Stimulated activated CD8-positive, alpha-beta memory T cell treated with anti-CD3 and anti-CD28 coated beads, Interleukin-4, amount 100 ng/mL, for 48 hours (primary cell): ENCODE measurements around the gene LPCAT1.
"Not testable (repeated sequence)": the region's sequence is repeated elsewhere in the genome, so short reads cannot be mapped to it uniquely, and the experiment has no call there.

Experiments
- DNase-seq: peaks from one replicate; pipeline ENCODE4 v3.0.0-alpha.2; 2020

LPCAT1 gene

GRCh38 chr5:1540831-1541701 is 17.3 kb upstream of the LPCAT1 start:
- no peak for DNase-seq

GRCh38 chr5:1540166-1540565 is 16.4 kb upstream of the LPCAT1 start:
- DNase-seq: no peak

GRCh38 chr5:1539393-1540161 is 15.8 kb upstream of the LPCAT1 start:
- not testable (repeated sequence) for DNase-seq

DNA sequence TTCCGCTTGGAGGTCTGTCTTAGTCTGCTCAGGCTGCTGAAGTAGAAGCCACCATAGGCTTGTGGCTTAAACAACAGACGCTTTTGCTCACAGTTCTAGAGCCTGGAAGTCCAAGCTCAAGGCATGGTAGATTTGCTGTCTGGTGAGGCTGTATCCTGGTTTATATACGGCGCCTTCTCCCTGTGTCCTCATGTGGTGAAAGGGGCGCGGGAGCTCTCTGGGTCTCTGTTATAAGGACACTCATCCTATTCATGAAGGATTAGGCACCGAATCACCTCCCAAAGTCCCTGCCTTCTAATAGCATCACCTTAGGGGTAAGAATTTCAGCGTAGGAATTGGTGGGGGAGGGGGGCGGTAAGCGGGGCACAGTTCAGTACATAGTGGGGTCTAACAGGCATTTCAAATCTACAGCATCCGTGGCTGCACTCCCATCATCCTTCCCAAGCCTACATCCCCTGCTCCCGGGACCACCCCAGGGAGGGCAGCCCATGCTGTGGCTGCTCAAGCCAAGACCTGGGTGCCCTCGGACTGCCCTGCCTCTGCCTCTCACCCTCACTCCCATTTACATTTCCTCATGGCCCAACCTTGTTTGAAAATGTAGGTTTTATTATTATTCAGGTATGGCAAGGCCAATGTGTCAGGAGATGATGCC is 15.1 kb upstream of the LPCAT1 start:
- DNase-seq: no peak

GRCh38 chr5:1538276-1538675 is 14.5 kb upstream of the LPCAT1 start:
- DNase-seq: no peak

- no peak for DNase-seq
Observed at GRCh38 chr5:1537603-1538154, 13.9 kb upstream of the LPCAT1 start.

DNA sequence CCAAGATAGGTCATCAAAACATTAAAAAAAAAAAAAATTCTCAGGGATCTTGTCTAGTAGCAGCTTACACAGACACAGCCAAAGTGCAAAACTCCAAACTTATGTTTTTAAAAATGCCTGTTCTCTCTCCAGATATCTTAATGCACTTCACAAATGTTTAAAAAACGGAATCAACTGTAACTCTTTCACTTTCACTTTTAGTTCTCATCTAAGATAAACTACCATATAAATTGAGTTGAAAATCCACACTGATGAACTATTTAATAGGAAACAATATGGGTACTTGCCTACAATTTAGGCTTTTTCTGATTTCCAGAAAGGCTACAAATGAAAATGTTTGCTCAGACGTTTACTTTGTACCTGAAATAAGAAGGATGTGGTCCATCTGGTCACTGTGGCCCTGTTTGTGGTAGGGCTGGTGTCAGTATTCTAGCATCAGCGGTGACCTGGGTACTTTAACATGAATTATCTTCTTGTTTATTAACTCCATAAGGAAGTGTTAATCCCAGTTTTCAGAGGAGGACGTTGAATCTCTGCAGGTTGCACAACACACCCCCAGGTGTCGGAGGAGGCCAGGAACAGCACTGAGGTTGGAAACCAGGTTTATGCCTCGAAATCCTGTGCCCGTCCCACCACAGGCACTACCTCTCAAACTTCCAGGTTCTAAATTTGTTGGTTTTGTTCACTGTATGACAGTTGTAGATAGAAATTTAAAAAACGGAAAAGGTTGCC is 13.3 kb upstream of the LPCAT1 start:
- no peak for DNase-seq

DNA sequence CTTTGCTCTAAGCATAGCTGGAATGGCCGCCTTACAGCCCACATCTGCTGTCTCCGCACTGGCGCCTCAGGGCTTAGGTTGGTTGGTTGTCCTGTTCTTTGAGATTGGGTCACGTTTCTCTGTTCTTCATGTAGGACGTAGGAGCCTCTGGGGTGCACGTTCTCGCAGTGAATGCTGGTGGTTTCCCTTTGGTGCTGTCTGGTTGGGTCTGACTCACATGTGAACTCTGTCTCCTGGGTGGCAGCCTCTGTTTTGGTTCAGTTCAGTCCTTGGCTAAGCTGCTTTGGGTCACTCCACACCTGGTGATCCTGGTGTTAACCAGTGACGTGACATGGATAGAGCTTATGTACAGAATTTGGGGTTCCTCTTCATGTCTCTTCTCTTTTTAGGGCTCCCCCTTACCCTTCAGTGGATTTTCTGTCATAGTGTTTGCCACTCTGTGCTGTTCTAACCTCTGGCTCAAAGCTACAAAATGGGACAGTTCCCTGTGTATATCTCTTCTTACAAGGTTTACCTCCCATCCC is 12.6 kb upstream of the LPCAT1 start:
- peak; percentile 76 for DNase-seq

GRCh38 chr5:1535646-1536045 is 11.9 kb upstream of the LPCAT1 start:
- no peak for DNase-seq

- DNase-seq: no peak
Observed at GRCh38 chr5:1532384-1532783, 8.6 kb upstream of the LPCAT1 start.

DNA sequence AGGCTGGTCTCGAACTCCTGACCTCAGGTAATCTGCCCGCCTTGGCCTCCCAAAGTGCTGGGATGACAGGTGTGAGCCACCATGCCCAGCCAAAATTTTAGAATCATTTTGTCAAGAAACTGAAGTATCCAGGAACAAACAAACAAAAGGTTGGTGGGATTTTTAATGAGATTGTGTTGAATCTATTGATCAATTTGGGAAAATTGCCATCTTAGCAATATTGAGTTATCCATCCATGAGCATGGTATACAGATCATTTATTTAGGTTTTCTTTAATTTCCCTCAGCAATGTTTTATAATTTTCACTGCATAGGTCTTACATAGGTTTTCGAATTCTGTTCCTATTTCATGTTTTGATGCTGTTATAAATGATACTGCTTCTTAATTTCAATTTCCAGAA is 5.7 kb upstream of the LPCAT1 start:
- no peak for DNase-seq

DNA sequence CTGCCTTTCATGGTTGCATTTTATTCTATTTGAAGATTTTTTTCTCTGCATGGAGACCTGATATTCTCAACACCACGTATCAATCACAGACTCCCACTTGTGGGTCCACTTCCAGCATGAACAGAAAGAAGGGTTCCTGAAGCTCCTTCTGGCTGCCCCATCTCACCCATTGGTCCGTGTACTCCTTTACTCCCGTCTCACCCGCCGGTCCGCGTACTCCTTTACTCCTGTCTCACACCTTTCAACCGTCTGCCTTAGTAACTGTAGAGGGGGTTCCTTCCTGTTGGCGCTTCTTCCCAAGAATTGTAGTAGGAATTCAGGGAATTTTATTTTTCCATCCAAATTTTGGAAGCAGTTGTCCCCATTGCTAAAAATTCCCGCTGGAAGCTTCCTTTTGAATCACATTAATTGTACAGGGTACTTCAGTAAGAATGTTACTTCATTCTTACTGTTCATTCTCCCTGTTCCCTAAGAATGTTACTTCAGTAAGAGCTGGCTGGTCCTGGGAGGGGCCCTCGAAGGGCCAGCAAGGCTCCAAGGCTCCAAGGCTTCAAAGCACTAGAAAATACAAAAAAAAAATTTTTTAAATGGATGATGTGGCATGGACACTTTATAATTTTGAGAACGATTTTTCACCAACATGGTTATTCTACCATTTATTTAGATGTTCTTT is 3.9 kb upstream of the LPCAT1 start:
- DNase-seq: peak; percentile 20

GRCh38 chr5:1526681-1527131 is 2.9 kb upstream of the LPCAT1 start:
- DNase-seq: peak; percentile 22

- peak; percentile 17 for DNase-seq
Observed at GRCh38 chr5:1526190-1526631, 2.5 kb upstream of the LPCAT1 start.

DNA sequence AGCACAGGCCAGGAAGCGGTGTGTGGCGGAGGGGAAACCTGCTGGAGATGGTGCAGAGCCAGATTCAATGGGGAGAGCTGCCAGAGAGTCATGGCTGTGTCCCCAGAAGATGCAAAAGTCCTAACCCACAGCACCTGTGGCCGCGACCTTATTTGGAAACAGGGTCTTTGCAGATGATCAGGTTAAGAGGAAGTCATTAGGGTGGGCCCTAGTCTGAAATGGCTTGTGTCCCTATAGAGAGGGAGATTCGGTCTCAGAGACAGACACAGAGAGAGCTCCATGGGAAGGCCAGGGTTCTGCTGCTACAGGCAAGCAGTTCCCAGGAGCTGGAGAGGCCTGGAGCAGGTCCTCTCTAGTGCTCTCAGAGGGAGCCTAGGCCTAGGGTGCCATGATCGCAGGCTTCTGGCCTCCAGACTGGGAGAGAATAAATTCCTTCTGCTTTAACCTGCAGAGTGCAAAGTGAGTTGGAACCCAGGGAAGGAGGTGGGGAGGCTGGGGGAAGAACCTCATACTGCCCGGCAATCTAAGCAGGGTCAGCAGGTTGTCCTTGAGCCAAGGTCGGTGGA is 1.9 kb upstream of the LPCAT1 start:
- DNase-seq: peak; percentile 21

- peak; percentile 23 for DNase-seq
Observed at GRCh38 chr5:1524799-1525623, 1.3 kb upstream of the LPCAT1 start.

DNA sequence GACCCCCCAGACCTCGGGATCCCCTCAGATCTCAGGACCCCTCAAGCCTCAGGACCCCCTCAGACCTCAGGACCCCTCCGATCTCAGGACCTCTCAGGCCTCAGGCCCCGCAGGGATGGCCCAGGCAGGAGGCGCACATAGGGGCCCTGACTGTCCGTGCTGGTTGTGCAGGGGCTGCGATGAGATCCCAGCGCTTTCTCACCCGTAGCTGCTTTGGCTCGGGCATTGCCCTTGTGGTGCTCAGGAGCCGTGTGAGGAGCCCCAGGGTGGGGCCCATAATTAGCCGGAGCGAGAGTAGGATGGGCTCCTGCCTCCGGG is 680 bp upstream of the LPCAT1 start:
- no peak for DNase-seq

- no peak for DNase-seq
Observed at GRCh38 chr5:1523480-1523792, 324 bp downstream of the LPCAT1 start.

GRCh38 chr5:1522601-1523479 is 920 bp downstream of the LPCAT1 start:
- DNase-seq: peak; percentile 19
